ENCODE data around the gene ATP2B1. TPM values are rescaled to one million over a fixed set of nuclear protein-coding genes. Genes with fewer than 3 reads are reported as not detected.

The ATP2B1 gene
- total RNA-seq, 2 experiments from 2014 or later: 25.3 to 26.5 TPM

GRCh38 chr12:89648211-89648930 is 60.3 kb downstream of the ATP2B1 start:
- ChIA-PET CTCF (no interaction called here), POLR2A (no interaction called here)
- Mint-ChIP-seq H3K4me3 (no peak overlapping the region), H3K27me3 (ENCODE audit: low read depth) (no peaks in the 10 kb centered on the region), H3K27ac (no peak overlapping the region), H3K36me3 (ENCODE audit: low read depth) (peaks cover 30% of the 10 kb centered on the region), H3K4me1 (ENCODE audit: low read depth) (peaks cover 3% of the 10 kb centered on the region), H3K9me3 (ENCODE audit: insufficient read depth) (peaks cover 6% of the 10 kb centered on the region)
- DNase-seq: no peak
- ATAC-seq: no peak

GRCh38 chr12:89645434-89645833 is 63.2 kb downstream of the ATP2B1 start:
- ChIA-PET CTCF (no interaction called here), POLR2A (no interaction called here)
- no peaks in the 10 kb centered on the region for H3K27me3 Mint-ChIP-seq (ENCODE audit: low read depth)
- H3K4me3 Mint-ChIP-seq: no peak overlapping the region
- H3K36me3 Mint-ChIP-seq (ENCODE audit: low read depth): peaks cover 33% of the 10 kb centered on the region
- DNase-seq (no peak), ATAC-seq (no peak)
- peaks cover 3% of the 10 kb centered on the region for H3K9me3 Mint-ChIP-seq (ENCODE audit: insufficient read depth)
- no peak overlapping the region for H3K27ac Mint-ChIP-seq
- H3K4me1 Mint-ChIP-seq (ENCODE audit: low read depth): peaks cover 3% of the 10 kb centered on the region

GRCh38 chr12:89642959-89643358 is 65.7 kb downstream of the ATP2B1 start:
- H3K27me3 Mint-ChIP-seq (ENCODE audit: low read depth): no peaks in the 10 kb centered on the region
- peaks cover 25% of the 10 kb centered on the region for H3K36me3 Mint-ChIP-seq (ENCODE audit: low read depth)
- POLR2A ChIA-PET: no interaction called here
- CTCF ChIA-PET: no interaction called here
- DNase-seq: no peak
- no peak overlapping the region for H3K27ac Mint-ChIP-seq
- H3K4me3 Mint-ChIP-seq: no peak overlapping the region
- H3K4me1 Mint-ChIP-seq (ENCODE audit: low read depth): no peaks in the 10 kb centered on the region
- ATAC-seq: no peak
- H3K9me3 Mint-ChIP-seq (ENCODE audit: insufficient read depth): no peaks in the 10 kb centered on the region

GRCh38 chr12:89636776-89637160 is 71.9 kb downstream of the ATP2B1 start:
- Mint-ChIP-seq H3K36me3 (ENCODE audit: low read depth) (peaks cover 38% of the 10 kb centered on the region), H3K4me3 (no peak overlapping the region), H3K27me3 (ENCODE audit: low read depth) (no peaks in the 10 kb centered on the region), H3K27ac (no peak overlapping the region), H3K9me3 (ENCODE audit: insufficient read depth) (no peaks in the 10 kb centered on the region), H3K4me1 (ENCODE audit: low read depth) (peaks cover 3% of the 10 kb centered on the region)
- DNase-seq: no peak
- CTCF ChIA-PET: no interaction called here
- POLR2A ChIA-PET: no interaction called here
- no peak for ATAC-seq

GRCh38 chr12:89636052-89636775 is 72.4 kb downstream of the ATP2B1 start:
- DNase-seq: no peak
- ChIA-PET CTCF (no interaction called here), POLR2A (no interaction called here)
- Mint-ChIP-seq H3K9me3 (ENCODE audit: insufficient read depth) (no peaks in the 10 kb centered on the region), H3K4me1 (ENCODE audit: low read depth) (peaks cover 3% of the 10 kb centered on the region), H3K27ac (no peak overlapping the region), H3K36me3 (ENCODE audit: low read depth) (peaks cover 39% of the 10 kb centered on the region), H3K27me3 (ENCODE audit: low read depth) (no peaks in the 10 kb centered on the region), H3K4me3 (no peak overlapping the region)
- no peak for ATAC-seq

GRCh38 chr12:89634508-89634907 is 74.1 kb downstream of the ATP2B1 start:
- POLR2A ChIA-PET: no interaction called here
- H3K36me3 Mint-ChIP-seq (ENCODE audit: low read depth): peaks cover 38% of the 10 kb centered on the region
- no peak overlapping the region for H3K4me3 Mint-ChIP-seq
- H3K27me3 Mint-ChIP-seq (ENCODE audit: low read depth): no peaks in the 10 kb centered on the region
- no peak overlapping the region for H3K27ac Mint-ChIP-seq
- H3K9me3 Mint-ChIP-seq (ENCODE audit: insufficient read depth): no peaks in the 10 kb centered on the region
- ATAC-seq (no peak), DNase-seq (no peak)
- CTCF ChIA-PET: interaction anchor here (1.4 kb wide), 1 partner anchor 204 kb away, joined by 3 read pairs; no protein-coding TSS in a partner anchor
- peaks cover 3% of the 10 kb centered on the region for H3K4me1 Mint-ChIP-seq (ENCODE audit: low read depth)

- H3K27me3 Mint-ChIP-seq (ENCODE audit: low read depth): no peaks in the 10 kb centered on the region
- no peak for ATAC-seq
These were observed 75.9 kb downstream of the ATP2B1 start for GRCh38 chr12:89632778-89633177.

GRCh38 chr12:89622115-89622514 is 86.5 kb downstream of the ATP2B1 start:
- peaks cover 20% of the 10 kb centered on the region for H3K36me3 Mint-ChIP-seq (ENCODE audit: low read depth)
- no peaks in the 10 kb centered on the region for H3K27me3 Mint-ChIP-seq (ENCODE audit: low read depth)
- H3K9me3 Mint-ChIP-seq (ENCODE audit: insufficient read depth): no peaks in the 10 kb centered on the region
- no peak overlapping the region for H3K27ac Mint-ChIP-seq
- ATAC-seq (no peak), DNase-seq (no peak)
- ChIA-PET CTCF (no interaction called here), POLR2A (no interaction called here)
- no peak overlapping the region for H3K4me3 Mint-ChIP-seq
- H3K4me1 Mint-ChIP-seq (ENCODE audit: low read depth): peaks cover 4% of the 10 kb centered on the region

More at GRCh38 chr12:89632778-89633177, 75.9 kb downstream of the ATP2B1 start:
- Mint-ChIP-seq H3K36me3 (ENCODE audit: low read depth) (peaks cover 47% of the 10 kb centered on the region), H3K4me3 (no peak overlapping the region), H3K27ac (no peak overlapping the region), H3K4me1 (ENCODE audit: low read depth) (peaks cover 3% of the 10 kb centered on the region), H3K9me3 (ENCODE audit: insufficient read depth) (no peaks in the 10 kb centered on the region)
- ChIA-PET POLR2A (no interaction called here), CTCF (no interaction called here)
- no peak for DNase-seq

- Mint-ChIP-seq H3K9me3 (ENCODE audit: insufficient read depth) (no peaks in the 10 kb centered on the region), H3K4me1 (ENCODE audit: low read depth) (peaks cover 4% of the 10 kb centered on the region), H3K36me3 (ENCODE audit: low read depth) (peaks cover 24% of the 10 kb centered on the region), H3K27ac (no peak overlapping the region), H3K4me3 (no peak overlapping the region), H3K27me3 (ENCODE audit: low read depth) (no peaks in the 10 kb centered on the region)
- ChIA-PET CTCF (no interaction called here), POLR2A (no interaction called here)
- ATAC-seq: no peak
- no peak for DNase-seq
These were observed 87.1 kb downstream of the ATP2B1 start for GRCh38 chr12:89621521-89621920.

- CTCF ChIA-PET: interaction anchor here (2.0 kb wide), 1 partner anchor 11 kb away, joined by 6 read pairs; no protein-coding TSS in a partner anchor
- Mint-ChIP-seq H3K36me3 (ENCODE audit: low read depth) (peaks cover 27% of the 10 kb centered on the region), H3K9me3 (ENCODE audit: insufficient read depth) (no peaks in the 10 kb centered on the region)
These were observed 88.9 kb downstream of the ATP2B1 start for GRCh38 chr12:89619764-89620163.

GRCh38 chr12:89618113-89618862 is 90.3 kb downstream of the ATP2B1 start:
- Mint-ChIP-seq H3K4me3 (no peak overlapping the region), H3K27me3 (ENCODE audit: low read depth) (no peaks in the 10 kb centered on the region), H3K4me1 (ENCODE audit: low read depth) (peaks cover 4% of the 10 kb centered on the region), H3K27ac (no peak overlapping the region), H3K36me3 (ENCODE audit: low read depth) (peaks cover 35% of the 10 kb centered on the region), H3K9me3 (ENCODE audit: insufficient read depth) (no peaks in the 10 kb centered on the region)
- no peak for ATAC-seq
- POLR2A ChIA-PET: no interaction called here
- DNase-seq: no peak
- CTCF ChIA-PET: interaction anchor here (1.7 to 2.0 kb wide), 2 partner anchors 10 to 20 kb away, joined by 4 to 6 read pairs; no protein-coding TSS in a partner anchor

More at GRCh38 chr12:89619764-89620163, 88.9 kb downstream of the ATP2B1 start:
- ATAC-seq (no peak), DNase-seq (no peak)
- no peaks in the 10 kb centered on the region for H3K27me3 Mint-ChIP-seq (ENCODE audit: low read depth)
- peaks cover 4% of the 10 kb centered on the region for H3K4me1 Mint-ChIP-seq (ENCODE audit: low read depth)
- no peak overlapping the region for H3K27ac Mint-ChIP-seq
- no peak overlapping the region for H3K4me3 Mint-ChIP-seq
- POLR2A ChIA-PET: interaction anchor here (1.5 kb wide), 1 partner anchor 89 kb away, joined by 3 read pairs; the partner anchor contains the start of gene ATP2B1

- no peaks in the 10 kb centered on the region for H3K4me1 Mint-ChIP-seq (ENCODE audit: low read depth)
- ATAC-seq (no peak), DNase-seq (no peak)
- peaks cover 38% of the 10 kb centered on the region for H3K36me3 Mint-ChIP-seq (ENCODE audit: low read depth)
- POLR2A ChIA-PET: no interaction called here
- H3K27ac Mint-ChIP-seq: no peak overlapping the region
- no peak overlapping the region for H3K4me3 Mint-ChIP-seq
- CTCF ChIA-PET: no interaction called here
- no peaks in the 10 kb centered on the region for H3K9me3 Mint-ChIP-seq (ENCODE audit: insufficient read depth)
- no peaks in the 10 kb centered on the region for H3K27me3 Mint-ChIP-seq (ENCODE audit: low read depth)
These were observed 98.3 kb downstream of the ATP2B1 start for GRCh38 chr12:89610366-89610765.

All from activated CD8-positive, alpha-beta T cell treated with anti-CD3 and anti-CD28 coated beads, Interleukin-2, amount 10 ng/mL, durations not matched to agents 7 days and 5 days (primary cell).